ENCODE results near the gene ALDH1L2. TPM values are rescaled to one million over a fixed set of nuclear protein-coding genes. Genes with fewer than 3 reads are reported as not detected.

Gene ALDH1L2
- total RNA-seq, 1 donor from 2014 or later = 1.1 TPM

DNA sequence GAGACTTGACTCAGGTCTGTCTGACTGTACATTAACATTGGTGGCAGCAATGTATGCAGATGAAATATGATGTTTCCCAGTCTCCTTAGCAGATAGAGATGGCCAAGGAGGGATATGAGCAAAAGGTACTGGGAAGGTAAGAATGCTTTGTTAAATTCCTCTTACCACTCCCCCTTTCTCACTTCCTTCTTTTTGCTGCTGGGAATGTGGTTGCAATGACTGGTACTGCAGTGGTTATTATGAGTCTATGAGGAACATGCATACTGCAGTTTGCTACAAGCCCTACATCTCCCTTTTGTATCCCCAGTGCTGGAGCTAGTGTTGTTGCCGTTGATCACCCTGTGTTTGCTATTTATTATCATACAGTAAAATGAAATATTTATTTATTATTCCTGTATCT, 35.9 kb downstream of the ALDH1L2 start:
- intact Hi-C loops (cut with micrococcal nuclease) = no loop called here
- no peak overlapping the region for H3K27ac Mint-ChIP-seq
- no peak overlapping the region for H3K4me3 Mint-ChIP-seq
- peaks cover 6% of the 10 kb centered on the region for H3K9me3 Mint-ChIP-seq
- peaks cover 2% of the 10 kb centered on the region for H3K36me3 Mint-ChIP-seq (ENCODE audit: low read depth)
- H3K27me3 Mint-ChIP-seq (ENCODE audit: insufficient read depth) = no peaks in the 10 kb centered on the region
- H3K4me1 Mint-ChIP-seq (ENCODE audit: low read depth) = peaks cover 7% of the 10 kb centered on the region
- DNase-seq (ENCODE audit: low spot score) = no peak

DNA sequence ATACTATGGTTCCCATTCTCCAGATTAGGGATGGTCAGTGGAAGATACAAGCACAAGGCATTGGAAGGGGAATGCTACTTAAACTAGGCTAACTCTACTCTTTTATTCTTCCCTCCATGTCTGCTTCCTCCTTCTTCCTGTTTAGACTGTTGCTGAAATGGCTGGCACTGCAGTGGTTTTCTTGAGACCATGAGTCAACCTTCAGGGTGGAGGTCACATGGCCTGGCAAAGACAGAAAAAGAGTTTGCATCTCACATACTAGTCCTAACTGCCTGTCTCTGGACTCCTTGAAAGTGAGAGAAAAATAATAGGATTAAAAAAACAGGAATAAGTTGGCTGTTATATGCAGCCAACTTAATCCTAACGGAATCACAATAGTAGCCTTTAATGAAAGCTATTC, 37.0 kb downstream of the ALDH1L2 start:
- intact Hi-C loops (cut with micrococcal nuclease) = no loop called here
- DNase-seq (ENCODE audit: low spot score) = no peak
- H3K36me3 Mint-ChIP-seq (ENCODE audit: low read depth) = peaks cover 2% of the 10 kb centered on the region

DNA sequence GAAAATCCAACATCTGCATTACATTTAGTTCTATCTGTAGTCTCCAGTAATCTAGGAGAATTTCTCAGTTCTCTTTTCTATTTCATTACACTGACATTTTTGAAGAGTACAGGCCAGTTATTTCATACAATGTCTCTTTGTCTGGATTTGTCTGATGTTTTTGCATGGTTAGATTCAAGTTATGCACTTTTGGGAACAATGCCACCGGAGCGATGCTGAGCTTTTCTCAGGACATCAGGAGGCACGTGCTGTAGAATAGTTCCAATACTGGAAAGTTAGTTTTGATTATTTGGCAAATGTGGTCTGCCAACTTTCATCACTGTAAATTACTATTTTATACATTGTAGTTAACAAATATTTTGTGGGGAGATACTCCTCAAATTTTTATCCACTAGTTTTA, 43.1 kb downstream of the ALDH1L2 start:
- Mint-ChIP-seq H3K27ac (no peak overlapping the region), H3K27me3 (ENCODE audit: insufficient read depth) (no peaks in the 10 kb centered on the region), H3K36me3 (ENCODE audit: low read depth) (no peaks in the 10 kb centered on the region), H3K9me3 (no peaks in the 10 kb centered on the region), H3K4me1 (ENCODE audit: low read depth) (peaks cover 21% of the 10 kb centered on the region), H3K4me3 (no peak overlapping the region)
- intact Hi-C loops (cut with micrococcal nuclease) = no loop called here
- DNase-seq (ENCODE audit: low spot score) = no peak

More for the DNA sequence above, 37.0 kb downstream of the ALDH1L2 start:
- Mint-ChIP-seq H3K9me3 (peaks cover 6% of the 10 kb centered on the region), H3K27me3 (ENCODE audit: insufficient read depth) (no peaks in the 10 kb centered on the region), H3K27ac (no peak overlapping the region), H3K4me3 (no peak overlapping the region), H3K4me1 (ENCODE audit: low read depth) (no peaks in the 10 kb centered on the region)

DNA sequence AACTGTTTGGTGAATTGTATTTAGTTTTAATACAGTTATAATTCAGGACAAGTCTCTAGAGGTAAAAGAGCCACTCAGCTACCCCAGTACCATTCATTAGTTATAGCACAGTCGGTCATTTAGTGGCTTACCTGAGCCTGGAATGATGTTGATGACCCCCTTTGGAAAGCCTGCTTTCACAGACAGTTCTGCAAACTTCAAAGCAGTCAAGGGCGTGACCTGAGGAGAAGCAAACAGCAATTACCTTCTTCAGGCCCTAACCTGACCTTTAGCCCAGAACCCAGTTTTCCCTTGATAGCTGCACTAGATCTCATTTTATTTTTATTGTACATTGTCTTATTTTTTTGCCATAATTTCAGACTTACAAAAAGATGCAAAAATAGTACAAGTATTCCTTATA, 43.8 kb downstream of the ALDH1L2 start:
- Mint-ChIP-seq H3K27me3 (ENCODE audit: insufficient read depth) (no peaks in the 10 kb centered on the region), H3K27ac (no peak overlapping the region), H3K4me3 (no peak overlapping the region), H3K36me3 (ENCODE audit: low read depth) (no peaks in the 10 kb centered on the region), H3K9me3 (no peaks in the 10 kb centered on the region), H3K4me1 (ENCODE audit: low read depth) (peaks cover 21% of the 10 kb centered on the region)
- no peak for DNase-seq (ENCODE audit: low spot score)
- intact Hi-C loops (cut with micrococcal nuclease) = no loop called here

DNA sequence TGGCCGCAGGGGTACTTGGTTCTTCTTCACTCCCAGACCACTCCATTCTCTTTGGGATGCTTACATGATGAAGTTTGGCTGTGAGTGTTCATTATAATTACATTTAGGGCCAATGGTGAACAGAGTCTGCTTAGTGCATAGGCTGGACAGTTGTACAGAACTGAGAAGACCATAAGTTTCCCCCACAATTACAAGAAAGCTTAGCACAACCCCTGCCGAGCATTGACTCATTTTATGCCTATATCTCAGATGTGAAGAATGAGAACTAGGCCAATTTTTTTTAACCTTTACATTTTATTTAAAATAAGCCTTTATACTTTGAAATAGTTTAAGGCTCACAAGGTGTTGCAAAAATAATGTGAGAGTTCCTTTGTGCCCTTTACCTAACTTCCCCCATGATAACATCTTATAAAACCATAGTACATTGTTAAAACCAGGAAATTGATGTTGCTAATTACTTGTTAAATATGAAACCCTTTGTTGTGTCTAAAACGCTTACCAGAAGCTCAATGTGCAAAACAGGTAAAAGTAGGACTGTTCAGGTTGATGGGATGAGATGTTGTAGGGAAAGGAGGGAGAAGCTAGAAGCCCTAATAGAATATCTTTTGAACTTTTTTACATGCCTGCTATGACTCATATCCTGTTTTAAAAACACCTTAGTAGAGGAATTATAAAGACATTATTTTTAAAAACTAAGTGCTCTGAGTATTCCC, 47.2 kb downstream of the ALDH1L2 start:
- Mint-ChIP-seq H3K4me1 (ENCODE audit: low read depth) (peaks cover 41% of the 10 kb centered on the region), H3K9me3 (no peaks in the 10 kb centered on the region), H3K27me3 (ENCODE audit: insufficient read depth) (no peaks in the 10 kb centered on the region), H3K36me3 (ENCODE audit: low read depth) (peaks cover 4% of the 10 kb centered on the region), H3K4me3 (no peak overlapping the region), H3K27ac (peak overlapping the region; percentile 46)
- intact Hi-C loops (cut with micrococcal nuclease) = loop anchor here (1.0 kb wide), 1 partner anchor 107 kb away; no protein-coding TSS in a partner anchor
- no peak for DNase-seq (ENCODE audit: low spot score)

DNA sequence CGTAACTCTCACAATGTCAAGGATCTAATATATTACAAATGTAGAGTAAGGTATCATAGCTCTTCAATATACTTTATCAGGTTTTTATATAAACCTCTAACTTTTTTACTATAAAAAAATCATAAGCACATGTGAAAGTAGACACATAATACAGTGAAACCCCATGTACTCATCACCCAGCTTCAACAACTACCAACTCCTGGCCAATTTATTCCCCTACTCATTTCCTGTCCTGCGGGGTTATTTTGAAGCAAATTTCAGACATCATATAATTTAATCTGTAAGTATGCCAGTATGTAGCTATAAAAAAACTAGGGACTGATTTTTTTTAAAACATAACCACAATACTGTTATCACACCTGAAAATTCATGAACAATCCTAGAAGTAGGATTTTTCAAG, 50.4 kb downstream of the ALDH1L2 start:
- Mint-ChIP-seq H3K36me3 (ENCODE audit: low read depth) (peaks cover 8% of the 10 kb centered on the region), H3K27me3 (ENCODE audit: insufficient read depth) (no peaks in the 10 kb centered on the region), H3K9me3 (no peaks in the 10 kb centered on the region), H3K4me1 (ENCODE audit: low read depth) (peaks cover 49% of the 10 kb centered on the region), H3K27ac (no peak overlapping the region), H3K4me3 (no peak overlapping the region)
- no peak for DNase-seq (ENCODE audit: low spot score)
- intact Hi-C loops (cut with micrococcal nuclease) = loop anchor here (5.0 kb wide), 1 partner anchor 47 kb away; the partner anchor contains the start of gene NOPCHAP1

DNA sequence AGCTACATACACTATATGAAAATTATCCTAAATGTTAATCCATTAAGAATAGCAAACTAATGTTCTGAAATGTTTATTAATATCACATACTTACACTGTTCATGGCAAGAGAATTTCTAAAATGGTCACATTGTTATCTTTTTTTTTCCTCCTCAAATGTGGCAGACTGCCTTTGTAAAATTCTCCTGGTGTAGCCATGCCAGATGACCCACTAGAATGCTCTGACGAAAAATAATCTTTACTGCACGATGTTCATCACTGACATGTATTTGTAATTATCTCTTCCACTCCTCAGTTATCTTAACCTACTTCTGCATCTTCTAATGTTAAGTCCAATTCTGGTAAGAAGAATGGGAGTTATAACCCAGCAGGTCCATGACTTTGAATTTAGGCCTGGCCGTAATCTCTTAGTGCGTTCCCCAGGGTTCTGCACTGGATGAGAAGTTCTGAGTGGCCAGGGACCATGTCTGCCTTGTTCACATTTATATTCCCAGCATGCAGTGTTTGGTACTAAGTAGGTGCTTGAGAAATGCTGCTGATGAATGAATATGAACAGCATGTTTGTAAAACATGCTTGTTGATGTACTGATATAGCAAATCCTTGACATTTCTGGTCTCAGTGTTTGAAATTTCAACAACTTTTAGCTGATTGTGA, 51.4 kb downstream of the ALDH1L2 start:
- Mint-ChIP-seq H3K36me3 (ENCODE audit: low read depth) (peaks cover 8% of the 10 kb centered on the region), H3K27ac (no peak overlapping the region), H3K9me3 (no peaks in the 10 kb centered on the region), H3K27me3 (ENCODE audit: insufficient read depth) (no peaks in the 10 kb centered on the region), H3K4me1 (ENCODE audit: low read depth) (peaks cover 43% of the 10 kb centered on the region), H3K4me3 (no peak overlapping the region)
- no peak for DNase-seq (ENCODE audit: low spot score)
- intact Hi-C loops (cut with micrococcal nuclease) = loop anchor here (5.0 kb wide), 1 partner anchor 46 kb away; the partner anchor contains the start of gene NOPCHAP1

DNA sequence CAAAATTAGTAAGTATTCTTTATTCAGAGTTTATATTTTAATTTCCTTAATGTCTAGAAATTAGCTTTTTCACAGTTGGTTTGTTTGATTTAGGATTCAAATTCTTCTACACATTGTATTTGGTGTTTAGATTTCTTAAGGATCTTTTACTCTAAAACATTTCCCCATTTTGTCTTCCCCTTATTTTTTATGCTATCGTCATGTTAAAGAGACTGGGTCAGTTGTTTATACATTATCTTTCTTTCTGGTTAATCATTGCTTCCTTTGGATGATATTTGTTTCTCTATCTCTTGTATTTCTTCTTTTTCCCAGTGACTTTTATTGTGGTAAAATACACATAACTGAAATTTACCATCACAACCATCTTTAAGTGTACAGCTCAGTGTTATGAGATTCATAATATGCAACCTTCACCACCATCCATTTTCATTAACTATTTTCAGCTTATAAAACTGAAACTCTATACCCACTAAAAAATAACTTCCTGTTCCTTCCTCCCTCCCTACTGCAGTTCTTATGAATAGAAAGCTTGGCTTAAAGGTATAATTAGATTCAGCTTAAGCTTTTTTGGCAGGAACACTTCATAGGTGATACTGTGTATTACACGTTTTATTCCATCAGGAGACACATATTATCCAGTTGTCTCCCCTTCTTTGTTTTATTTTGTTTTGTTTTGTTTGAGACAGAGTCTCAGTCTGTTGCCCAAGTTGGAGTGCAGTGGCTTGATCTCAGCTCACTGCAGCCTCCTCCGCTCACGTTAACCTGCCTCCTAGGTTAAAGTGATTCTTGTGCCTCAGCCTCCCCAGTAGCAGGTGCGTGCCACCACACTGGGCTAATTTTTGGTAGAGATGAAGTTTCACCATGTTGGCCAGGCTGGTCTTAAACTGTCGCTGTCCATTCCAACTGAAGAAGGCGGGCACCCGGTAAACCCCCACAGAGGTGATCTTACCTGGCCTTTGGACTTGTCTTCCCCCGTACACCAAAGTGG, 53.1 kb downstream of the ALDH1L2 start:
- H3K27me3 Mint-ChIP-seq (ENCODE audit: insufficient read depth) = no peaks in the 10 kb centered on the region
- H3K9me3 Mint-ChIP-seq = no peaks in the 10 kb centered on the region
- no peak for DNase-seq (ENCODE audit: low spot score)
- peak overlapping the region; percentile 42 for H3K27ac Mint-ChIP-seq
- peaks cover 11% of the 10 kb centered on the region for H3K36me3 Mint-ChIP-seq (ENCODE audit: low read depth)
- intact Hi-C loops (cut with micrococcal nuclease) = loop anchor here (5.0 kb wide), 1 partner anchor 44 kb away; the partner anchor contains the start of gene NOPCHAP1
- H3K4me1 Mint-ChIP-seq (ENCODE audit: low read depth) = peaks cover 33% of the 10 kb centered on the region
- H3K4me3 Mint-ChIP-seq = no peak overlapping the region

DNA sequence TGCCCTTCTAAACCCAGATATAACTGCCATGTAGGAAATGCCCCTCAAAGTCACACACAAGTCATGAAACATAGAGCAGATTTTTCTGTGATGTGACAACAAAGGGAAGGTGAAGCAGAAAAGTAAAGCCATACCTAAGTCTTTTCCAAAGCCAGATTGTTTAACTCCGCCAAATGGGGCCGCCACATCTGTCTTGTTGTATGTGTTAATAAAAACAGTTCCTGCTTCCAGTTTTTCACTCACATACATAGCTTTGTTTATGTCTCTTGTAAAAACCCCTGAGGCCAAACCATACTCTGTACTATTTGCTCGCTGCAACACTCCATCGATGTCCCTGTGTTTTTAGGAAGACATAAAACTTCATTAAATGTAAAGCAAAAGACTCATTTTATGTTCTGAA, 57.8 kb downstream of the ALDH1L2 start:
- peaks cover 8% of the 10 kb centered on the region for H3K4me1 Mint-ChIP-seq (ENCODE audit: low read depth)
- no peak overlapping the region for H3K27ac Mint-ChIP-seq
- H3K4me3 Mint-ChIP-seq = no peak overlapping the region
- H3K9me3 Mint-ChIP-seq = no peaks in the 10 kb centered on the region
- no peaks in the 10 kb centered on the region for H3K27me3 Mint-ChIP-seq (ENCODE audit: insufficient read depth)
- intact Hi-C loops (cut with micrococcal nuclease) = no loop called here
- peaks cover 14% of the 10 kb centered on the region for H3K36me3 Mint-ChIP-seq (ENCODE audit: low read depth)
- no peak for DNase-seq (ENCODE audit: low spot score)

DNA sequence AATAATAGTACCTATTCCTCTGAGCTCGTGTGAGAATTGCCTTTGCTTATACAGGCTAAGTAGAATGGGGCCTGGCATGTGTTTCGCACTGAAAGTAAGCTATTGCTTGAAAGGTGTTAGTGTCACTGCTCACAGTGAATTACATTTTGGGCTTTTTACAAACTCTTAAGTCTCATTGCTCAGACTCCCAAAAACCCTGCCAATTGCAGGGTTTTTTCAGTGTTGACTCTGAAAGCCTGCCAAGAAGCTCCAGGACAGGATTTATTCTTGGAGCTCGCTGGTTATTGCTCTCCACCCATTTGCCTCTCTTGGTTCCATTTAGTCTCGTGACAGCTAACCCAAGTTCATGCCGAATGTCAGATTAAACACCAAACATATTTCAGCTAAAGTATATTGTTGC, 58.4 kb downstream of the ALDH1L2 start:
- Mint-ChIP-seq H3K4me3 (no peak overlapping the region), H3K4me1 (ENCODE audit: low read depth) (peaks cover 3% of the 10 kb centered on the region), H3K27ac (no peak overlapping the region), H3K27me3 (ENCODE audit: insufficient read depth) (no peaks in the 10 kb centered on the region), H3K36me3 (ENCODE audit: low read depth) (peaks cover 12% of the 10 kb centered on the region), H3K9me3 (no peaks in the 10 kb centered on the region)
- intact Hi-C loops (cut with micrococcal nuclease) = no loop called here
- DNase-seq (ENCODE audit: low spot score) = no peak

DNA sequence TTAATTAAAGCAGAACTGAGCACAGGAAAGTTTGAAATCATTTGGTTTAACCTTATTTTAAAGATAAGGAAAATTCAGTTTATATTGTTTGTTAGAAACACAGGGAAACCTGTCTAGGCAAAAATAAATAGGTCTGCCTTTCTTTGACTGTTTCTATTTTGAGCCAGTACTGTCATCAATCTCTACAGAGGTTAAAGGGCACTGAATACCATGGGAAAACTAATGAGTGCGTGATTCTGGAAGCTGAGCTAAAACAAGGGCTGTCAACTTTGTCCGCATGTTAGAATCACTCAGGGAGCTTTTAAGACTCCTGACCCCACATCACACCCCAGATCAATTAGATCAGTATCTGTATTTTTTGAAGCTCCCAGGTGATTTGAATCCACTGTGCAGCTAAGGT, 59.3 kb downstream of the ALDH1L2 start:
- Mint-ChIP-seq H3K9me3 (no peaks in the 10 kb centered on the region), H3K36me3 (ENCODE audit: low read depth) (peaks cover 17% of the 10 kb centered on the region), H3K27ac (no peak overlapping the region), H3K4me3 (no peak overlapping the region), H3K4me1 (ENCODE audit: low read depth) (no peaks in the 10 kb centered on the region), H3K27me3 (ENCODE audit: insufficient read depth) (no peaks in the 10 kb centered on the region)
- intact Hi-C loops (cut with micrococcal nuclease) = no loop called here
- no peak for DNase-seq (ENCODE audit: low spot score)

DNA sequence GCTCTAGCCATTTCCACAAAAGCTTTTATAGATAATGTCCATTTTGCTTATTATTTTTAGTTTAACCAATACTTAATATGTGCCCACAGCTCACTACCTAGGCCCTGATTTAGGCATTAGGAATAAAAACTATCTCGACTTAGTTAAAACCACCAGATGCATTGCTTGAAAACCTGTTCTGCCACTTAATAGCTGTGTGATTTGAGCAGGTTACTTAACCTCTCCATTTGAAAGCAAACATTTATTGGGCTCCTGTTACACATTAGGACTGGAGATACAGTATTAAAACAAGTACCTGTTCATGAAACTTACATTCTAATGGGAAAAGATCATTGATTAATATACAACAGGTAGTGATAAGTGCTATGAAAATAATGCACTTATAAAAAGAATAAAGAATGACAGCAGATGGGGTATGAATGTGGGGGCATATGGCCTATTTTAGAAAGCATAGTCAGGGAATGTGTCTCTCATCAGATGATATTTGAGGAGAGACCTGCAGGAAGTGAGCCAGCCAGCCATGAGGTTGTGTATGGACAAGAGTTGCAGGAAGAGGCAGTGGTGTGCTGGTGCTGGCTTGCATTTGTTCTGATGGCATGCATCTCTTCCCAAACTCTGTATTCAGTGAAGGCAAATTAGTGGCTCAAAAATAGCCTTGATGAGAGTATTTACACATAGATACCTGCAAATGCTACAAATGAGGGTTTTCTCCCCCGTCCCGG, 63.9 kb downstream of the ALDH1L2 start:
- no peaks in the 10 kb centered on the region for H3K27me3 Mint-ChIP-seq (ENCODE audit: insufficient read depth)
- no peak overlapping the region for H3K4me3 Mint-ChIP-seq
- H3K27ac Mint-ChIP-seq = peak overlapping the region; percentile 34
- no peak for DNase-seq (ENCODE audit: low spot score)
- H3K36me3 Mint-ChIP-seq (ENCODE audit: low read depth) = peaks cover 14% of the 10 kb centered on the region
- H3K9me3 Mint-ChIP-seq = no peaks in the 10 kb centered on the region
- intact Hi-C loops (cut with micrococcal nuclease) = no loop called here
- H3K4me1 Mint-ChIP-seq (ENCODE audit: low read depth) = no peaks in the 10 kb centered on the region
